NB4 (cell line): ENCODE data around the gene MINDY3.
A peak's percentile ranks its signal among the peaks of the same experiment; 100 is the strongest.

Experiments
- MYC ChIP-seq: IDR thresholded peaks from 2 replicates; pipeline ENCODE4 v1.6.1; 2011; ENCODE audit warnings: low read depth, low read length
- POLR2A ChIP-seq: IDR thresholded peaks from 2 replicates; pipeline ENCODE4 v1.6.1; 2011; ENCODE audit warnings: mild to moderate bottlenecking; ENCODE audit not compliant: insufficient read length; ENCODE audit errors: extremely low read depth
- TF ChIP-seq, protein P1 (sequence below): IDR thresholded peaks from one replicate; pipeline ENCODE4 v1.5.1; 2012; ENCODE audit warnings: low read depth, low read length
- TF ChIP-seq, protein P2 (sequence below): IDR thresholded peaks from 2 replicates; pipeline ENCODE4 v1.6.1; 2011; ENCODE audit warnings: low read depth, low read length

DNA sequence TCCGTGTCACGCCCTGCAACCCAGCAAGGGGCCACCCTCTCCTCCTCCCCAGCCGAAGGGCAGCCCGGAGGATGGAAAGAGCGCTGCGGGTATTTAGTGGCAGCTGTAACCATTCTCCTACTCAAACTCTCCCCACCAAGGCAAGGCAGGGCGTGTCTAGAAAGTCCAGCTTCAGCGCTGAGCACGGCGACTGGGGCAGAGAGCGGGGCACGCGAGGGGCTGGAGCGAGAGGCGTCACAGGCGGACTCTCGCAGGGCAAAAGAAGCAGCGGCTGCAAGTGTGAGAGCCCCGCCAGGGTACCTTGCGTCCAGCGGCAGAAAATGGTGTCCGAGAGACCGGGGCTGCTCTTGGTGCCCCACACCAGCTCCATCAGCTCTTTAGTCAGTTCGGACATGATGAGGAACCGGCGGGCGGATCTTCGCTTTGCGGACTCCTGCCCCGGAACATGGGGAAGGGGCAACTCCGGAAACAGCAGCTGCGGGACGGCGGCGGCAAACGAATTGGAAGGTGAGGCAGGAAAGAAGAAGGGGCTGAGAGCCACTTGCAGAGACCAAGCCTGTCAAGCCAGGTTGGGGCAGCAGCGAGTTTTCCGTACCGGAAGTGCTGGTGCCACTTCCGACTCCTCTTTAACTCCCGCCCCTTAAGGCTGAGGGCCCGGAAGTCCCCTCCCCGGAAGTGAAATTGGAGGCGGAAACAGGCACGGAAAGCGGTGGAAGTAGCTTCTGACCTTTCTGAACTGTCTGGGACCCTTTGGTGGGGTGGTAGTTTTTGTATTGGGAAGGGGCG is at the start of gene MINDY3:
- TF ChIP-seq, protein P1, sequence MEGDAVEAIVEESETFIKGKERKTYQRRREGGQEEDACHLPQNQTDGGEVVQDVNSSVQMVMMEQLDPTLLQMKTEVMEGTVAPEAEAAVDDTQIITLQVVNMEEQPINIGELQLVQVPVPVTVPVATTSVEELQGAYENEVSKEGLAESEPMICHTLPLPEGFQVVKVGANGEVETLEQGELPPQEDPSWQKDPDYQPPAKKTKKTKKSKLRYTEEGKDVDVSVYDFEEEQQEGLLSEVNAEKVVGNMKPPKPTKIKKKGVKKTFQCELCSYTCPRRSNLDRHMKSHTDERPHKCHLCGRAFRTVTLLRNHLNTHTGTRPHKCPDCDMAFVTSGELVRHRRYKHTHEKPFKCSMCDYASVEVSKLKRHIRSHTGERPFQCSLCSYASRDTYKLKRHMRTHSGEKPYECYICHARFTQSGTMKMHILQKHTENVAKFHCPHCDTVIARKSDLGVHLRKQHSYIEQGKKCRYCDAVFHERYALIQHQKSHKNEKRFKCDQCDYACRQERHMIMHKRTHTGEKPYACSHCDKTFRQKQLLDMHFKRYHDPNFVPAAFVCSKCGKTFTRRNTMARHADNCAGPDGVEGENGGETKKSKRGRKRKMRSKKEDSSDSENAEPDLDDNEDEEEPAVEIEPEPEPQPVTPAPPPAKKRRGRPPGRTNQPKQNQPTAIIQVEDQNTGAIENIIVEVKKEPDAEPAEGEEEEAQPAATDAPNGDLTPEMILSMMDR = no peak
- TF ChIP-seq POLR2A (no peak), MYC (no peak)
- TF ChIP-seq, protein P2, sequence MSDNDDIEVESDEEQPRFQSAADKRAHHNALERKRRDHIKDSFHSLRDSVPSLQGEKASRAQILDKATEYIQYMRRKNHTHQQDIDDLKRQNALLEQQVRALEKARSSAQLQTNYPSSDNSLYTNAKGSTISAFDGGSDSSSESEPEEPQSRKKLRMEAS = 0 out of 2 replicates have a peak, but pooled peaks have one; percentile 4
